Activated CD8-positive, alpha-beta T cell treated with anti-CD3 and anti-CD28 coated beads for 36 hours (primary cell): ENCODE measurements around the gene POLN. TPM values are rescaled to one million over a fixed set of nuclear protein-coding genes. Genes with fewer than 3 reads are reported as not detected.

Source experiments
- ATAC-seq: fragments of 200-7000 bp; cut with Tn5 transposase; one replicate; pipeline ENCODE4 v1.10.0; 2021; ENCODE audit warnings: mild to moderate bottlenecking, moderate library complexity
- CTCF ChIA-PET: fragments of 350-600 bp; sonication (Branson Sonifier 250); formaldehyde crosslinking; loops from one replicate; lab custom pipeline; 2021; ENCODE audit warnings: antibody characterized with exemption; lab: Charles Lee
- POLR2A ChIA-PET: fragments of 350-600 bp; sonication (Branson Sonifier 250); formaldehyde crosslinking; loops from one replicate; lab custom pipeline; 2021; ENCODE audit warnings: antibody characterized with exemption; lab: Charles Lee
- DNase-seq: peaks from one replicate; pipeline ENCODE4 v3.0.0-alpha.2; 2020
- H3K27ac Mint-ChIP-seq: one replicate; pipeline ENCODE4 v1.8.0; 2021; ENCODE audit warnings: mild to moderate bottlenecking, mixed read lengths
- H3K27me3 Mint-ChIP-seq: one replicate; pipeline ENCODE4 v1.8.0; 2021; ENCODE audit warnings: mixed read lengths
- H3K36me3 Mint-ChIP-seq: one replicate; pipeline ENCODE4 v1.8.0; 2021; ENCODE audit warnings: low read depth, mixed read lengths
- H3K4me1 Mint-ChIP-seq: one replicate; pipeline ENCODE4 v1.8.0; 2021; ENCODE audit warnings: low read depth, mixed read lengths
- H3K4me3 Mint-ChIP-seq: one replicate; pipeline ENCODE4 v1.8.0; 2021; ENCODE audit warnings: mild to moderate bottlenecking, moderate library complexity, mixed read lengths
- H3K9me3 Mint-ChIP-seq: one replicate; pipeline ENCODE4 v1.8.0; 2021; ENCODE audit warnings: mixed read lengths
- CTCF ChIP-seq: fragments of 200-600 bp; IDR thresholded peaks from one replicate; pipeline ENCODE4 v1.8.0; 2022; ENCODE audit warnings: antibody characterized with exemption, mild to moderate bottlenecking
- intact Hi-C: fragments of 100-400 bp; cut with micrococcal nuclease; formaldehyde crosslinking; loops from one replicate; pipeline ENCODE4 v1.10.0; 2022
- total RNA-seq, 2 experiments: library from RNA; stranded (reverse); gene quantifications; one replicate each; pipeline ENCODE4 v1.2.3, GENCODE V29; 2021

Gene POLN
- total RNA-seq, 2 experiments from 2014 or later = 2.1 to 2.9 TPM

- H3K27ac Mint-ChIP-seq = no peak overlapping the region
- H3K27me3 Mint-ChIP-seq = peaks cover 2% of the 10 kb centered on the region
- intact Hi-C loops = no loop called here
- ATAC-seq (no peak), DNase-seq (no peak)
- peaks cover 2% of the 10 kb centered on the region for H3K36me3 Mint-ChIP-seq
- H3K4me1 Mint-ChIP-seq = peaks cover 8% of the 10 kb centered on the region
- H3K4me3 Mint-ChIP-seq = no peak overlapping the region
- POLR2A ChIA-PET = no interaction called here
- CTCF ChIA-PET = no interaction called here
- no peak for TF ChIP-seq CTCF
- peaks cover 19% of the 10 kb centered on the region for H3K9me3 Mint-ChIP-seq
Measured at GRCh38 chr4:2103843-2104547, 137.9 kb downstream of the POLN start.

- CTCF ChIA-PET = no interaction called here
- TF ChIP-seq CTCF = no peak
- Mint-ChIP-seq H3K36me3 (peaks cover 2% of the 10 kb centered on the region), H3K27me3 (peaks cover 5% of the 10 kb centered on the region), H3K4me3 (no peak overlapping the region), H3K4me1 (peaks cover 1% of the 10 kb centered on the region), H3K27ac (no peak overlapping the region), H3K9me3 (peaks cover 19% of the 10 kb centered on the region)
- POLR2A ChIA-PET = interaction anchor here (0.7 kb wide), 1 partner anchor 131 kb away, joined by 5 read pairs; no protein-coding TSS in a partner anchor
- ATAC-seq = no peak
- intact Hi-C loops = no loop called here
- DNase-seq = no peak
Measured at GRCh38 chr4:2103127-2103842, 138.6 kb downstream of the POLN start.

DNA sequence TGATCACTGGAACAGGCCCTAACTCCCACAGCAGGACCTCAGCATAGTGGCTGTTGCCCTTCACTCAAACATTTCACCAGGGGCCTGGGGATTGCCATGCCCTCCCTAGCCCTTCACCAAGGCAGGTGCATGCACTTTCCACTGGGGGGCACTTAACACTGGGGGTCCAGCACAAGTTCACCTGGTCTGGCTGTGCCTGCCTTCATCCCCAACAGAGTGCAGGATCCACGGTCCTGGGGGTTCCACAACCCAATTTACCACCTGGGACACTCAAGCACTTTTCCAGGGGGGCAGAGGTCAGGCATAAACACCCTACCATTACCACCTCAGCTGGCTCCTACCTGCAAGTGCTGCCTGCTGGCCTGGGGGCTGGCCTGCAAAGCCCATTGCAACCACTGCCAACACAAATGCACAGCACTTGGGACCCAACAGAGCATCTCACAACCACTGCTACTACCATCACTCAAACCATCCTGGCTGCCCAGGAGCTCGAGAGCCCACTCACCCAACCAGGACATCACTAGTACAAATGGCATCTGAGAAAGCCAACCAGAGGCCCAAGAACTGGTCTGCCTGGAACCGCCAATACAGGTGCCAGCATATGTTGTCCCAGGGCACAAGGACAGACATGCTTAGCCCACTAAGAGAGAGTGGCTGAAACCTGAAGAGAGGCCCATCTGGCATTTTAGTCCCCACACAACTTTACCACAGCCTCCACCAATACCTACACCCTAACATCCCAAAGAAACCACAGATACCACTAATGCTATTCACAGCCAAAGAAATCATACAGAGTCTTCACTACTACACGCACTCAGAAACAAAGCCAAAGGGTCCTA lies 139.7 kb downstream of the POLN start:
- intact Hi-C loops = no loop called here
- POLR2A ChIA-PET = interaction anchor here (0.7 kb wide), 1 partner anchor 130 kb away, joined by 5 read pairs; no protein-coding TSS in a partner anchor
- H3K27ac Mint-ChIP-seq = no peak overlapping the region

DNA sequence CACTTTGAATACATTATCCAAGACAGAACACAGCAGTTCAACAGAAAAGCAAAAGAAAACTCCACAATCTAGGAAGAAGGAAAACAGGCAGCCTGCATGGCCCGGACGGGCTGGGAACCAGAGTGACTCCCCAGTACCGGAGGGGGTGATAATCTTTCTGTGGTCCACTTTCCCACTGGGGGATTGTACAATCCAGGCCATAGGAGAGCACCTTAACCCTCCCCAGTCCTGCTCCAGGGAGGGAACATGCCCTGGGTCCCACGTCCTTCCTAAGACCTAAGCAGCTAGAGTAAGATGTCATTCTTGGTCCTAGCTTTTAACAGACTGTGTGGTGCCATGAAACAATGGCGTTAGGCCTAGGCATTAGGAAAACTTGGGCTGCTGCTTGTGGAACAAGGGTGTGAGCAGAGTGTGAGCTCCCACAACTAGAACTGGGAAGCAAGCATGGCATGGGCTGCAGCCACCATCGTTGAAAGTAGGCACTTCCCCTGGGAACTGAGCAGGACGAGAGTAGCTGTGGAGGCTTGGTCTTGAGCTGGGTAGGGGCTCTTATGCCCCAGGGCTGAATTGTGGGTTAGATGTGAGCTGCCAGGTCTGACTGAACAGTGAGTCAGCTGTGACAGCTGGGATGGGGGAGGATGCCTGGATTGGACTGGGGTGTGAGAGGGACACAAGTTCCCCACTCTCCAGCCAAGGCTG lies 140.4 kb downstream of the POLN start:
- Mint-ChIP-seq H3K36me3 (peaks cover 3% of the 10 kb centered on the region), H3K9me3 (peaks cover 19% of the 10 kb centered on the region), H3K27me3 (peaks cover 5% of the 10 kb centered on the region), H3K27ac (no peak overlapping the region), H3K4me3 (no peak overlapping the region), H3K4me1 (no peaks in the 10 kb centered on the region)
- DNase-seq (no peak), ATAC-seq (no peak)
- ChIA-PET CTCF (no interaction called here), POLR2A (no interaction called here)
- no peak for TF ChIP-seq CTCF
- intact Hi-C loops = no loop called here

More for the DNA sequence above, 139.7 kb downstream of the POLN start:
- ATAC-seq = no peak
- CTCF ChIA-PET = no interaction called here
- Mint-ChIP-seq H3K4me1 (no peaks in the 10 kb centered on the region), H3K27me3 (peaks cover 5% of the 10 kb centered on the region), H3K9me3 (peaks cover 19% of the 10 kb centered on the region), H3K4me3 (no peak overlapping the region), H3K36me3 (peaks cover 2% of the 10 kb centered on the region)
- no peak for TF ChIP-seq CTCF
- DNase-seq = no peak
